Stimulated activated naive CD8-positive, alpha-beta T cell treated with anti-CD3 and anti-CD28 coated beads, Interleukin-15, Interleukin-2, amounts not matched to agents 100 ng/mL and 50 ng/mL, for 24 hours (primary cell): ENCODE measurements around the gene CC2D2A.
A peak's percentile ranks its signal among the peaks of the same experiment; 100 is the strongest.
"Not testable (repeated sequence)": the region's sequence is repeated elsewhere in the genome, so short reads cannot be mapped to it uniquely, and the experiment has no call there.

ENCODE experiments used
- H3K27ac Mint-ChIP-seq: one replicate; pipeline ENCODE4 v1.8.0; 2021; ENCODE audit warnings: mild to moderate bottlenecking, mixed read lengths
- H3K27me3 Mint-ChIP-seq: one replicate; pipeline ENCODE4 v1.8.0; 2021; ENCODE audit warnings: mixed read lengths
- H3K36me3 Mint-ChIP-seq: one replicate; pipeline ENCODE4 v1.8.0; 2021; ENCODE audit warnings: low read depth, mixed read lengths
- H3K4me1 Mint-ChIP-seq: one replicate; pipeline ENCODE4 v1.8.0; 2021; ENCODE audit warnings: low read depth, mixed read lengths
- H3K4me3 Mint-ChIP-seq: one replicate; pipeline ENCODE4 v1.8.0; 2021; ENCODE audit warnings: mild to moderate bottlenecking, mixed read lengths
- H3K9me3 Mint-ChIP-seq: one replicate; pipeline ENCODE4 v1.8.0; 2021; ENCODE audit warnings: mixed read lengths

CC2D2A gene

GRCh38 chr4:15517681-15518080 lies 48.0 kb downstream of the CC2D2A start:
- H3K27me3 Mint-ChIP-seq, H3K27ac Mint-ChIP-seq, H3K9me3 Mint-ChIP-seq, H3K4me3 Mint-ChIP-seq, H3K4me1 Mint-ChIP-seq: not testable (repeated sequence)
- peaks cover 13% of the 10 kb centered on the region for H3K36me3 Mint-ChIP-seq

- Mint-ChIP-seq H3K27ac (no peak overlapping the region), H3K4me1 (no peaks in the 10 kb centered on the region), H3K9me3 (no peaks in the 10 kb centered on the region), H3K27me3 (no peaks in the 10 kb centered on the region), H3K4me3 (no peak overlapping the region), H3K36me3 (peaks cover 7% of the 10 kb centered on the region)
Measured at GRCh38 chr4:15521442-15522039, 51.9 kb downstream of the CC2D2A start.

GRCh38 chr4:15525080-15525479 lies 55.4 kb downstream of the CC2D2A start:
- Mint-ChIP-seq H3K9me3 (no peaks in the 10 kb centered on the region), H3K27ac (no peak overlapping the region), H3K27me3 (no peaks in the 10 kb centered on the region), H3K36me3 (no peaks in the 10 kb centered on the region), H3K4me1 (no peaks in the 10 kb centered on the region), H3K4me3 (no peak overlapping the region)

GRCh38 chr4:15526924-15527592 lies 57.4 kb downstream of the CC2D2A start:
- no peak overlapping the region for H3K4me3 Mint-ChIP-seq
- H3K27ac Mint-ChIP-seq, result no peak overlapping the region
- no peaks in the 10 kb centered on the region for H3K27me3 Mint-ChIP-seq
- H3K9me3 Mint-ChIP-seq, result no peaks in the 10 kb centered on the region
- H3K36me3 Mint-ChIP-seq, result no peaks in the 10 kb centered on the region
- H3K4me1 Mint-ChIP-seq, result no peaks in the 10 kb centered on the region

- Mint-ChIP-seq H3K4me1 (no peaks in the 10 kb centered on the region), H3K27ac (no peak overlapping the region), H3K4me3 (no peak overlapping the region), H3K27me3 (no peaks in the 10 kb centered on the region), H3K9me3 (no peaks in the 10 kb centered on the region), H3K36me3 (no peaks in the 10 kb centered on the region)
Measured at GRCh38 chr4:15531792-15532191, 62.1 kb downstream of the CC2D2A start.

- H3K9me3 Mint-ChIP-seq, result no peaks in the 10 kb centered on the region
- no peak overlapping the region for H3K4me3 Mint-ChIP-seq
- H3K27ac Mint-ChIP-seq, result no peak overlapping the region
- no peaks in the 10 kb centered on the region for H3K27me3 Mint-ChIP-seq
- H3K36me3 Mint-ChIP-seq, result no peaks in the 10 kb centered on the region
- no peaks in the 10 kb centered on the region for H3K4me1 Mint-ChIP-seq
Measured at GRCh38 chr4:15533817-15534216, 64.1 kb downstream of the CC2D2A start.

- no peak overlapping the region for H3K4me3 Mint-ChIP-seq
- H3K27me3 Mint-ChIP-seq, result no peaks in the 10 kb centered on the region
- no peaks in the 10 kb centered on the region for H3K36me3 Mint-ChIP-seq
- H3K9me3 Mint-ChIP-seq, result no peaks in the 10 kb centered on the region
- H3K27ac Mint-ChIP-seq, result no peak overlapping the region
- no peaks in the 10 kb centered on the region for H3K4me1 Mint-ChIP-seq
Measured at GRCh38 chr4:15535599-15535998, 65.9 kb downstream of the CC2D2A start.

- Mint-ChIP-seq H3K4me3 (no peak overlapping the region), H3K27ac (no peak overlapping the region), H3K9me3 (no peaks in the 10 kb centered on the region), H3K4me1 (no peaks in the 10 kb centered on the region), H3K36me3 (no peaks in the 10 kb centered on the region), H3K27me3 (no peaks in the 10 kb centered on the region)
Measured at GRCh38 chr4:15536552-15537499, 67.1 kb downstream of the CC2D2A start.

- Mint-ChIP-seq H3K9me3 (no peaks in the 10 kb centered on the region), H3K4me3 (no peak overlapping the region), H3K36me3 (no peaks in the 10 kb centered on the region), H3K27ac (no peak overlapping the region), H3K4me1 (no peaks in the 10 kb centered on the region), H3K27me3 (no peaks in the 10 kb centered on the region)
Measured at GRCh38 chr4:15541941-15542340, 72.3 kb downstream of the CC2D2A start.

GRCh38 chr4:15542760-15543159 lies 73.1 kb downstream of the CC2D2A start:
- Mint-ChIP-seq H3K9me3 (no peaks in the 10 kb centered on the region), H3K4me1 (peaks cover 5% of the 10 kb centered on the region), H3K36me3 (no peaks in the 10 kb centered on the region), H3K27me3 (no peaks in the 10 kb centered on the region), H3K4me3 (no peak overlapping the region), H3K27ac (no peak overlapping the region)

GRCh38 chr4:15543537-15544247 lies 74.0 kb downstream of the CC2D2A start:
- H3K27me3 Mint-ChIP-seq, result no peaks in the 10 kb centered on the region
- no peak overlapping the region for H3K27ac Mint-ChIP-seq
- H3K36me3 Mint-ChIP-seq, result no peaks in the 10 kb centered on the region
- H3K9me3 Mint-ChIP-seq, result no peaks in the 10 kb centered on the region
- peaks cover 10% of the 10 kb centered on the region for H3K4me1 Mint-ChIP-seq
- no peak overlapping the region for H3K4me3 Mint-ChIP-seq

GRCh38 chr4:15544248-15544729 lies 74.6 kb downstream of the CC2D2A start:
- Mint-ChIP-seq H3K9me3 (no peaks in the 10 kb centered on the region), H3K27ac (no peak overlapping the region), H3K4me1 (peaks cover 10% of the 10 kb centered on the region), H3K36me3 (no peaks in the 10 kb centered on the region), H3K4me3 (no peak overlapping the region), H3K27me3 (no peaks in the 10 kb centered on the region)

- no peaks in the 10 kb centered on the region for H3K36me3 Mint-ChIP-seq
- no peaks in the 10 kb centered on the region for H3K27me3 Mint-ChIP-seq
- H3K27ac Mint-ChIP-seq, result no peak overlapping the region
Measured at GRCh38 chr4:15545371-15545770, 75.7 kb downstream of the CC2D2A start.

GRCh38 chr4:15547392-15547791 lies 77.7 kb downstream of the CC2D2A start:
- H3K27me3 Mint-ChIP-seq, result no peaks in the 10 kb centered on the region
- H3K36me3 Mint-ChIP-seq, result no peaks in the 10 kb centered on the region
- peaks cover 10% of the 10 kb centered on the region for H3K4me1 Mint-ChIP-seq
- peak overlapping the region; percentile 42 for H3K27ac Mint-ChIP-seq
- H3K4me3 Mint-ChIP-seq, result peak overlapping the region; percentile 3
- H3K9me3 Mint-ChIP-seq, result no peaks in the 10 kb centered on the region

More at GRCh38 chr4:15545371-15545770, 75.7 kb downstream of the CC2D2A start:
- Mint-ChIP-seq H3K4me3 (no peak overlapping the region), H3K4me1 (peaks cover 10% of the 10 kb centered on the region), H3K9me3 (no peaks in the 10 kb centered on the region)
